C1 segment of cervical spinal cord (tissue), 14 donors: ENCODE results near the gene PAX7.
"Not testable (repeated sequence)": the region's sequence is repeated elsewhere in the genome, so short reads cannot be mapped to it uniquely, and the experiment has no call there.

Experiments
- DNase-seq, 14 donors: peaks; one replicate each; lab custom pipeline; 2025; lab: John Stamatoyannopoulos, UW

PAX7 gene

GRCh38 chr1:18752409-18752808 lies 121.8 kb downstream of the PAX7 start:
- no peak for DNase-seq

GRCh38 chr1:18760156-18760555 lies 129.5 kb downstream of the PAX7 start:
- DNase-seq = no peak

- DNase-seq = no peak
Observed at GRCh38 chr1:18761948-18762840, 131.5 kb downstream of the PAX7 start.

GRCh38 chr1:18764362-18764761 lies 133.7 kb downstream of the PAX7 start:
- no peak for DNase-seq

- DNase-seq = no peak
Observed at GRCh38 chr1:18765725-18766124, 135.1 kb downstream of the PAX7 start.

GRCh38 chr1:18766328-18766727 lies 135.7 kb downstream of the PAX7 start:
- DNase-seq = no peak

GRCh38 chr1:18767576-18767975 lies 136.9 kb downstream of the PAX7 start:
- DNase-seq = not testable (repeated sequence)

- DNase-seq = no peak
Observed at GRCh38 chr1:18768086-18768485, 137.4 kb downstream of the PAX7 start.

- no peak for DNase-seq
Observed at GRCh38 chr1:18769140-18769539, 138.5 kb downstream of the PAX7 start.

GRCh38 chr1:18770799-18771198 lies 140.2 kb downstream of the PAX7 start:
- DNase-seq = no peak

- DNase-seq = no peak
Observed at GRCh38 chr1:18773753-18774152, 143.1 kb downstream of the PAX7 start.

GRCh38 chr1:18775341-18775740 lies 144.7 kb downstream of the PAX7 start:
- DNase-seq = no peak

- no peak for DNase-seq
Observed at GRCh38 chr1:18776777-18777176, 146.1 kb downstream of the PAX7 start.

- DNase-seq = no peak
Observed at GRCh38 chr1:18778437-18778836, 147.8 kb downstream of the PAX7 start.

GRCh38 chr1:18781031-18781430 lies 150.4 kb downstream of the PAX7 start:
- DNase-seq = no peak

GRCh38 chr1:18783705-18784481 lies 153.2 kb downstream of the PAX7 start:
- DNase-seq = no peak

- DNase-seq = no peak
Observed at GRCh38 chr1:18784482-18784831, 153.8 kb downstream of the PAX7 start.

- DNase-seq = no peak
Observed at GRCh38 chr1:18786149-18786548, 155.5 kb downstream of the PAX7 start.

GRCh38 chr1:18787825-18788385 lies 157.3 kb downstream of the PAX7 start:
- no peak for DNase-seq

- DNase-seq = no peak
Observed at GRCh38 chr1:18789246-18789645, 158.6 kb downstream of the PAX7 start.

- DNase-seq = no peak
Observed at GRCh38 chr1:18792747-18793146, 162.1 kb downstream of the PAX7 start.

- no peak for DNase-seq
Observed at GRCh38 chr1:18793164-18793563, 162.5 kb downstream of the PAX7 start.

GRCh38 chr1:18794051-18794450 lies 163.4 kb downstream of the PAX7 start:
- no peak for DNase-seq
